Activated effector memory CD4-positive, alpha-beta T cell treated with Interleukin-2 at 50 U/mL for 16 hours (primary cell): Measurements from ENCODE around the gene ALDH1A2.
"Not testable (repeated sequence)": the region's sequence is repeated elsewhere in the genome, so short reads cannot be mapped to it uniquely, and the experiment has no call there.

Source experiments
- DNase-seq: peaks from one replicate; pipeline ENCODE4 v3.0.0-alpha.2; 2020

ALDH1A2 gene

GRCh38 chr15:58039079-58040035 lies 26.2 kb downstream of the ALDH1A2 start:
- no peak for DNase-seq

GRCh38 chr15:58038426-58039078 lies 27.0 kb downstream of the ALDH1A2 start:
- DNase-seq = no peak

GRCh38 chr15:58037723-58038301 lies 27.7 kb downstream of the ALDH1A2 start:
- DNase-seq = no peak

- no peak for DNase-seq
These were observed 28.9 kb downstream of the ALDH1A2 start for GRCh38 chr15:58036579-58036978.

GRCh38 chr15:58028392-58028791 lies 37.1 kb downstream of the ALDH1A2 start:
- not testable (repeated sequence) for DNase-seq

GRCh38 chr15:58026552-58026951 lies 39.0 kb downstream of the ALDH1A2 start:
- no peak for DNase-seq

- no peak for DNase-seq
These were observed 39.5 kb downstream of the ALDH1A2 start for GRCh38 chr15:58026051-58026450.

- no peak for DNase-seq
These were observed 43.9 kb downstream of the ALDH1A2 start for GRCh38 chr15:58021332-58022230.

- no peak for DNase-seq
These were observed 45.8 kb downstream of the ALDH1A2 start for GRCh38 chr15:58019503-58020376.

GRCh38 chr15:58017869-58018268 lies 47.6 kb downstream of the ALDH1A2 start:
- DNase-seq = no peak

GRCh38 chr15:58016581-58017175 lies 48.8 kb downstream of the ALDH1A2 start:
- no peak for DNase-seq

- no peak for DNase-seq
These were observed 49.9 kb downstream of the ALDH1A2 start for GRCh38 chr15:58015565-58015964.

- no peak for DNase-seq
These were observed 51.0 kb downstream of the ALDH1A2 start for GRCh38 chr15:58014470-58014869.

GRCh38 chr15:58014040-58014439 lies 51.5 kb downstream of the ALDH1A2 start:
- DNase-seq = no peak

- DNase-seq = no peak
These were observed 54.5 kb downstream of the ALDH1A2 start for GRCh38 chr15:58010983-58011382.

GRCh38 chr15:58003810-58004209 lies 61.7 kb downstream of the ALDH1A2 start:
- DNase-seq = no peak

GRCh38 chr15:58002338-58003126 lies 63.0 kb downstream of the ALDH1A2 start:
- no peak for DNase-seq

- DNase-seq = not testable (repeated sequence)
These were observed 65.8 kb downstream of the ALDH1A2 start for GRCh38 chr15:57999699-58000098.

- no peak for DNase-seq
These were observed 69.0 kb downstream of the ALDH1A2 start for GRCh38 chr15:57996561-57996960.
